HG03439 (cell line): Measurements from ENCODE around the gene ROBO2.

ENCODE experiments used
- ATAC-seq: cut with Tn5 transposase; IDR thresholded peaks from one replicate; pipeline ENCODE4 v1.9.1; 2021; ENCODE audit warnings: mild to moderate bottlenecking, moderate library complexity; ENCODE audit not compliant: unreplicated experiment

The ROBO2 gene

DNA sequence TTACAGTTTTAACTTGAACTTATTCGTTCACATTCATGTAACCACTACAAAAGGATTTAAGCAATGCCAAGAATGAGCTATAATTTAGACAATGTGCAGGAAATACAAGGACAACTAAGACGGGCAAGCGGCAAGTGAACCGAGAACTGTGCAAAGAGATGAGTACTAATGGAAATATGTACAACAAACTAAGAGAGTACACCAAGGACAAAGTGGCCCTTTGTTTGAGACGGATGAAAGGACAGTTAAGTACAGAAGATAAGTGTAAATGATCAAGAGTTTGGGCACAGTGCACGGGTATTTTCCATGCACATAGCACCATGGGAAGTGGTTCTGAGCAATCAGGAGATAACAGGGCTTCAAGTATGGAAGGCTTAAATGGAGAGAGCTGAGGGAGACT lies 281.7 kb downstream of the ROBO2 start:
- no peak for ATAC-seq

- no peak for ATAC-seq
Observed at GRCh38 chr3:77323626-77324025, 283.7 kb downstream of the ROBO2 start.

GRCh38 chr3:77324105-77324504 lies 284.2 kb downstream of the ROBO2 start:
- ATAC-seq = no peak

DNA sequence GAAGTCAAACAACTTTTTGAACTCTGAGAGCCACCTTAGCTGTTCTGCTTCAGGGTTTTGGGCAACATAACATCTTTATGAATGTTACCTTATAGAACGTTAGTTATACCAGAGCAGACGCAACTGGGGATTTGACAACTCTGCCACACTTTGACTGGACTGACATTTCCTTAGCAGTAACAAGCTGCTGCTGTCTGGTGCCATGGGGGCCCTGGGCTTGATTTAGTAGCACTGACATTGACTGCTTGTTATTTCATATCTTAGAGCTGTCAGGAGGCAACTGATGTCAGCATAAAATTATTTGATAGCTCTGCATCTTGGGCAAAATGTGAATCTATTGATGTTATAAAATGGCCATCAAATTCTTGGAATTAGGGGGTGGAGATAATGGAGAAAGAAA lies 285.4 kb downstream of the ROBO2 start:
- ATAC-seq = no peak

DNA sequence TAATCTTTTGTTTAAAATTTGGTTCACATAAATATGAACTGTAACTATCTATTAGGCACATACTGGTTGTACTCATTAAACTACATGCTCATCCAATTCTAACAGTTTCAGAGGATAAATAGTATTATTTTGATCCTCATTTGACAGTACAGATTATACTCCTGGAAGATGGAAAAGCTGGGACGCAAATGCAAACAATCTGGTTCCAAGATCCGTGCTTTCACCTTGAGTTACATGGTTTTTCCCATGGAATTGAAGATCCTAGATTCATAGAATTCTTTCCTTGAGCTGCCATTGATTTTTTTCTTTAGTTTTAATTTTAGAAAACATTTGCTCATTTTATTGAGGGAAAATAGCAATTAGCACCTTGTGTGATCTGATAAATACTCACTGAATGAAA lies 285.8 kb downstream of the ROBO2 start:
- ATAC-seq = no peak

- no peak for ATAC-seq
Observed at GRCh38 chr3:77326586-77326985, 286.7 kb downstream of the ROBO2 start.

GRCh38 chr3:77328690-77329089 lies 288.8 kb downstream of the ROBO2 start:
- no peak for ATAC-seq

DNA sequence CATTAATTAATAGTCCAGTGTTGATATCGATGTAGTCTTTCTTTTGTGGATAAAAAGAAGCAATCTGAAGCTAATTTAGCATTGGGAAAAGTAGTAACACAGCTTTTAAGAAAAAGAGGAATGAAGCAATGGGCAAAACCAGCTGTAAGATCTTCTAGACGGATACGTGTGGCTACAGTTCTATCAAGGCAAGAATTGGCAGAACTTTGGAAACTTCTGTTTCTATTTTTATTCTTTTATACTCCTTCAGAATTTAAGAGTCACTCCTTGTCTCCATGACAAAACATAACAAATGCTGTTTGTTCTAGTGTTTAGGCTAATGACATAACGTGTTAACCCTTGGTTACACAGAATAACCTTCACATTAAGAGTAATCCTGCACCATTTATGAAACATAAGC lies 289.2 kb downstream of the ROBO2 start:
- no peak for ATAC-seq

DNA sequence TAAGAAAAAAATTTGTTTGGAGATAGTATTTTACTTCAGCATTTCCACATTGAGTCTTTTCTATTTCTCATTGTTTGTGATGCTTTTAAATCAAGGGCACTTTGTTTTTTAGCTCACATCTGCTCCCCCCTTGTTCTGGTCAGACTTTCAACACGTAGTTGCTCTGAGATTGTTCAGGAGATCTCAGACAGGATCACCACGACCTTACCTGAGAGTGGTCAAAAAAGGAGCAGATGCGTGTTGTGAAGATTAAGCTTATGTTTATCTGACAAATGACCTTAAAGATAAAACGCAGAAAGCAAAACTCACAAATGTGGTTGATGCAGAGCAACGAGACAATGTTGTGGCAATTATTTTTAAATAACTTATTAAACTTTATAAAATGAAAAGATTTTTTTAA lies 298.3 kb downstream of the ROBO2 start:
- no peak for ATAC-seq

- ATAC-seq = no peak
Observed at GRCh38 chr3:77342027-77342426, 302.1 kb downstream of the ROBO2 start.

GRCh38 chr3:77342688-77343087 lies 302.8 kb downstream of the ROBO2 start:
- no peak for ATAC-seq

DNA sequence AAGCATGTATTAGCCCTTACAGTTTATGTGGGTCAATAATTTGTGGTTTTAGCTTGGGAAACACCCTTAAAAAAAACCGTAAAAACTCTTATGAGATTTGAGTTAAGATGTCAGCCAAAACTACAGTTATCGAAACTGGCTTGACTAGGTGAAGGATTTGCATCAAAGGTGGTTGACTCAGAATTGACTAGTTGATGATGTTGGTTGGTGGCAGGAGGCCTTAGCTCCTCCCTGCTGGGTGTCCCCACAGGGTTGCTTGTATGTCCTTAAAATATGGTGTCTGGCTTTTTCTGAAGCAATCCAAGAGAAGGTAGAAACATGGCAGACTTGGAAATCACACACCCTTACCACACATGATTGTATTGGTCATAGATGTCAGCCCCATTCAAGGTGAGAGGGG lies 305.1 kb downstream of the ROBO2 start:
- no peak for ATAC-seq

- ATAC-seq = no peak
Observed at GRCh38 chr3:77348244-77348855, 308.5 kb downstream of the ROBO2 start.

DNA sequence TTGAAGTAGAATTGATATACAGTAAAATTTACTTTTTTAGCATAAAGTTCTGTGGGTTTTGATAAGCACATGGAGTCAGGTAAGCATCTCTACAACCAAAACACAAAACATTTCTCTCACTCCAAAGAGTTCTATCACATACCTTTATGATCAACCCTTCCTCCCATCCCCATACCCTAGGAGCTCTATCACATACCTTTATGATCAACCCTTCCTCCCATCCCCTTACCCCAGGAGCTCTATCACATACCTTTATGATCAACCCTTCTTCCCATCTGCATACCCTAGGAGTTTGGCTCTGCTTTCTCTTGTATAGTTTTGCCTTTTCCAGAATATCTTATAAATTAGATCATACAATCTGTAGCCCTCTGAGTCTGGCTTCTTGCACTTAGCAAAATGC lies 315.1 kb downstream of the ROBO2 start:
- no peak for ATAC-seq

DNA sequence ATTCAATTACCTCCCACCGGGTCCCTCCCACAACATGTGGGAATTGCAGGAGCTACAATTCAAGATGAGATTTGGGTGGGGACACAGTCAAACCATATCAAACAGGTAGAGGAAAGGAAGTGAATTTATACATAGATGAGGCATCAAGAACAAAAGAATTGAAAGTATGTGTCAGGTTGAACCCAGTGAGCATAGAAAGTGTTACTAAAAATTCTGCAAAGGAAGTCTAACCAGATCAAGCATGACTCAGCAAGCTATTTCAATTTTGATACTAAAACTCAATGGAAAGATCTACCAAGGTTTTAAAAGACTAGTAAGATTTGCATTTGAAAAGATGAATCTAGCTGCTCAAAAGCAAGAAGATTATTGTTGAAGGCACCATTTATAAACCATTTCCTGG lies 323.0 kb downstream of the ROBO2 start:
- ATAC-seq = no peak

GRCh38 chr3:77365152-77365551 lies 325.3 kb downstream of the ROBO2 start:
- ATAC-seq = no peak

GRCh38 chr3:77370413-77370812 lies 330.5 kb downstream of the ROBO2 start:
- no peak for ATAC-seq

- ATAC-seq = no peak
Observed at GRCh38 chr3:77372018-77372417, 332.1 kb downstream of the ROBO2 start.

- ATAC-seq = no peak
Observed at GRCh38 chr3:77372634-77373346, 332.9 kb downstream of the ROBO2 start.

DNA sequence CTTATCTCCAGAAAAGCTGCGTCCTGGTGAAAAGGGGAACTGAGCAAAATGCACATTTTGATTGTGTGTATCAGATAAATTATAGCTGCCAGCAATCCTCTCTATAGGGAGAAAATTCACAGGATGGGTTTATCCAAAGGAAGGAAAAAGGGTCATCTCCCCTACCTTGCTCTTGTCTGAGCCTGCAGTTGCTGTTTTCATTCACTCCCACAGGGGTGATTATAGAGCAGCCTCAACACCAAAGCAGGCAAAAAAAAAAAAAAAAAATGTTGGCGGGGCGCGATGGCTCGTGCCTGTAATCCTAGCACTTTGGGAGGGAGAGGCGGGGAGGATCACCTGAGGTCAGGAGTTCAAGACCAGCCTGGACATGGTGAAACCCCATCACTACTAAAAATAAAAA lies 333.7 kb downstream of the ROBO2 start:
- no peak for ATAC-seq

GRCh38 chr3:77376511-77376910 lies 336.6 kb downstream of the ROBO2 start:
- no peak for ATAC-seq

DNA sequence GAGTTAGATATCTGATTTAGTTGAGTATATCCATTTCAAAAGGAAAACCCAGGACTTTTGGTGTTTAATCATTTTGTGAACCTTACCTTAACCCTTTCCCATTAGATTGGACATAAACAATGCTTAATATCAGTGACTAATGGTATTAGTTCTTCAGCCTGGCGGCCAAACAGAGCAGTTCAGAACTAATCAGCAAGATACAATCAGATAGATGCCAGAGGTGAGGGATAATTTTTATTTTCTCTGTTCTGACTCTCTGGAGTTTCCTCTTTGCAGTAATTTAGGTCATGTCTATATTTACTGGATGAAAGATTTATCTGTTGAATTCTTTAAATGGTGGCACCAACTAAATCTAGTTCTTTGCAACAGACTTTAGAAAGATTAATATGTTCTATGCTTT lies 337.8 kb downstream of the ROBO2 start:
- ATAC-seq = no peak

- no peak for ATAC-seq
Observed at GRCh38 chr3:77380136-77380535, 340.2 kb downstream of the ROBO2 start.
